WTC11 (cell line): ENCODE measurements around the gene SCAI.

Experiments
- ATF1 ChIP-seq: sonication (generic); formaldehyde crosslinking; IDR thresholded peaks from 2 replicates; pipeline ENCODE4 v1.8.1; 2023; ENCODE audit warnings: mild to moderate bottlenecking, moderate library complexity, missing genetic modification reagents
- ATF2 ChIP-seq: sonication (generic); formaldehyde crosslinking; IDR thresholded peaks from 2 replicates; pipeline ENCODE4 v1.8.1; 2022; ENCODE audit warnings: low read depth, missing genetic modification reagents, borderline replicate concordance
- CTCF ChIP-seq: fragments of 200-600 bp; IDR thresholded peaks from 2 replicates; pipeline ENCODE4 v1.8.0; 2022; ENCODE audit warnings: antibody characterized with exemption
- E2F5 ChIP-seq: sonication (generic); formaldehyde crosslinking; IDR thresholded peaks from 2 replicates; pipeline ENCODE4 v1.8.1; 2022; ENCODE audit warnings: mild to moderate bottlenecking, moderate library complexity, missing genetic modification reagents
- FOXP4 ChIP-seq: sonication (generic); formaldehyde crosslinking; IDR thresholded peaks from 2 replicates; pipeline ENCODE4 v1.8.0; 2022; ENCODE audit warnings: mild to moderate bottlenecking, missing genetic modification reagents
- GABPB1 ChIP-seq: sonication (generic); formaldehyde crosslinking; IDR thresholded peaks from 2 replicates; pipeline ENCODE4 v1.8.1; 2023; ENCODE audit warnings: mild to moderate bottlenecking, missing genetic modification reagents
- IRF1 ChIP-seq: sonication (generic); formaldehyde crosslinking; IDR thresholded peaks from 2 replicates; pipeline ENCODE4 v1.8.0; 2023; ENCODE audit warnings: missing genetic modification reagents
- MAX ChIP-seq: sonication (generic); formaldehyde crosslinking; IDR thresholded peaks from 2 replicates; pipeline ENCODE4 v1.8.0; 2022; ENCODE audit warnings: mild to moderate bottlenecking, missing genetic modification reagents
- SP1 ChIP-seq: sonication (generic); formaldehyde crosslinking; conservative IDR thresholded peaks from 2 replicates; pipeline ENCODE4 v1.8.1; 2022; ENCODE audit warnings: missing genetic modification reagents
- STAT6 ChIP-seq: sonication (generic); formaldehyde crosslinking; conservative IDR thresholded peaks from 2 replicates; pipeline ENCODE4 v1.8.1; 2023; ENCODE audit warnings: mild to moderate bottlenecking, low read depth, missing genetic modification reagents, moderate library complexity
- USF2 ChIP-seq: sonication (generic); formaldehyde crosslinking; IDR thresholded peaks from 2 replicates; pipeline ENCODE4 v1.8.1; 2023; ENCODE audit warnings: mild to moderate bottlenecking, missing genetic modification reagents, moderate library complexity
- ZNF232 ChIP-seq: sonication (generic); formaldehyde crosslinking; IDR thresholded peaks from 2 replicates; pipeline ENCODE4 v1.8.0; 2022; ENCODE audit warnings: mild to moderate bottlenecking, missing genetic modification reagents

- TF ChIP-seq CTCF (no peak), FOXP4 (CRISPR knock-in tag) (no peak), STAT6 (CRISPR knock-in tag) (no peak), MAX (CRISPR knock-in tag) (no peak), E2F5 (no peak), ATF2 (CRISPR knock-in tag) (no peak), SP1 (CRISPR knock-in tag) (no peak), ATF1 (CRISPR knock-in tag) (no peak), GABPB1 (CRISPR knock-in tag) (no peak), IRF1 (CRISPR knock-in tag) (no peak), ZNF232 (CRISPR knock-in tag) (no peak), USF2 (CRISPR knock-in tag) (no peak)
Observed at GRCh38 chr9:125137200-125137599, 6.1 kb downstream of the SCAI start.
